Cardiac fibroblast (primary cell): ENCODE data around the gene GPR39.
"Not testable (repeated sequence)": the region's sequence is repeated elsewhere in the genome, so short reads cannot be mapped to it uniquely, and the experiment has no call there.

Experiments
- DNase-seq, 2 donors: peaks; one replicate each; pipeline versions ENCODE4 v3.0.0 to v3.0.0-alpha.2; 2010; ENCODE audit warnings: low read depth in 2 of 2
- H3K4me3 ChIP-seq, 2 donors: replicated peaks in 1 of 2; 1 replicate in 1 of 2; 2 replicates in 1 of 2; pipeline ENCODE4 v1.5.1; 2011; ENCODE audit warnings: low read depth in 2 of 2, low read length in 2 of 2, mild to moderate bottlenecking in 2 of 2, moderate library complexity in 1 of 2
- TF ChIP-seq, protein P1 (sequence below): IDR thresholded peaks from one replicate; pipeline ENCODE4 v1.5.1; 2011; ENCODE audit warnings: low read depth, mild to moderate bottlenecking, low read length, inconsistent platforms

The GPR39 gene

DNA sequence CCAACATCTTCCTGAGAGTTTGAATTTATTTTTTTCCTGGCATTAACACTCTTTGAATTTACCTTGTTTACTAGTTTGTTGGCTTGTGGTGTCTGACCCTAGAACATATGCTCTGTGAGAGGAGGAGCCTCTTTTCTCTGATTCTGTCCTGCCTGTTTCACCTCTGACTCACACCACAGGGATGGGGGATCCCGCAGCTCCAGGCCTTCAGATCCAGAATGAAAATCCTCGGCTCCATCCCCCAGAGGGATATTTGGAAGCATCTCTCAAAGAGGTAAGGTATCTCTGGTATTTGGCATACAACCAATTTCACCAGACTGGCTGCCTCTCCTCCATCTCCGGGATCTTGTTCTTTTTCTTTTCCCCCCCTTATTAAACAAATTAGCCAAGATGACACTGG is 104.7 kb downstream of the GPR39 start:
- peak in 1 of 2 donors; percentile 8 for DNase-seq
- TF ChIP-seq, protein P1, sequence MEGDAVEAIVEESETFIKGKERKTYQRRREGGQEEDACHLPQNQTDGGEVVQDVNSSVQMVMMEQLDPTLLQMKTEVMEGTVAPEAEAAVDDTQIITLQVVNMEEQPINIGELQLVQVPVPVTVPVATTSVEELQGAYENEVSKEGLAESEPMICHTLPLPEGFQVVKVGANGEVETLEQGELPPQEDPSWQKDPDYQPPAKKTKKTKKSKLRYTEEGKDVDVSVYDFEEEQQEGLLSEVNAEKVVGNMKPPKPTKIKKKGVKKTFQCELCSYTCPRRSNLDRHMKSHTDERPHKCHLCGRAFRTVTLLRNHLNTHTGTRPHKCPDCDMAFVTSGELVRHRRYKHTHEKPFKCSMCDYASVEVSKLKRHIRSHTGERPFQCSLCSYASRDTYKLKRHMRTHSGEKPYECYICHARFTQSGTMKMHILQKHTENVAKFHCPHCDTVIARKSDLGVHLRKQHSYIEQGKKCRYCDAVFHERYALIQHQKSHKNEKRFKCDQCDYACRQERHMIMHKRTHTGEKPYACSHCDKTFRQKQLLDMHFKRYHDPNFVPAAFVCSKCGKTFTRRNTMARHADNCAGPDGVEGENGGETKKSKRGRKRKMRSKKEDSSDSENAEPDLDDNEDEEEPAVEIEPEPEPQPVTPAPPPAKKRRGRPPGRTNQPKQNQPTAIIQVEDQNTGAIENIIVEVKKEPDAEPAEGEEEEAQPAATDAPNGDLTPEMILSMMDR, result no peak
- H3K4me3 ChIP-seq, result no peak overlapping the region

DNA sequence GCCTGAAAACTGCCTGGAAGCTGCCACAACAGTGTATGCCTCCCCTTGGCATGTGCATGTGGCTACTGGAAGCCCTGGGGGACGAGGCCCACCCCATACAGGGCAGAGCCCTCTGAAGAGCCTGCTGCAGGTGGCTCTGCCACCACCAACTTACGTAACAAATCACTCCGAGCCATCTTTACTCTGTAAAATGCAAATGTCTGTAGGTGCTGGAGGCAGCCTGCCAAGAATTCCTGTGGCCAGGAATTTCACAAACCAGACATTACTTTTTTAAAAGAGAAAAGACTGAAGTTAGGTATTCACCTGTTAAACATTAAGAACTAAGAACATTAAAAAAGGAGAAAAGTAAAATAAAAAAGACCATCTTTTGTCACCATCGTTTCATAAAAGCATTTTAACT is 106.3 kb downstream of the GPR39 start:
- H3K4me3 ChIP-seq, result no peak overlapping the region
- no peak for DNase-seq
- TF ChIP-seq, protein P1, result no peak

DNA sequence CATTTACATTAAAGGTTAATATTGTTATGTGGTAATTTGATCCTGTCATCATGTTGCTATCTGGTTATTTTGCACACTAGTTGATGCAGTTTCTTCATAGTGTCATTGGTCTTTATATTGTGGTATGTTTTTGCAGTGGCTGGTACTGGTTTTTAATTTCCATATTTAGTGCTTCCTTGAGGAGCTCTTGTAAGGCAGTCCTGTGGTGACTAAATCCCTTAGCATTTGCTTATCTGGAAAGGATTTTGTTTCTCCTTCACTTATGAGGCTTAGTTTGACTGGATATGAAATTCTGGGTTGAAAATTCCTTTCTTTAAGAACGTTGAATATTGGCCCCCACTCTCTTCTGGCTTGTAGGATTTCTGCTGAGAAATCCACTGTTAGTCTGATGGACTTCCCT is 120.5 kb downstream of the GPR39 start:
- DNase-seq, result peak in 1 of 2 donors; percentile 35
- not testable (repeated sequence) for H3K4me3 ChIP-seq

DNA sequence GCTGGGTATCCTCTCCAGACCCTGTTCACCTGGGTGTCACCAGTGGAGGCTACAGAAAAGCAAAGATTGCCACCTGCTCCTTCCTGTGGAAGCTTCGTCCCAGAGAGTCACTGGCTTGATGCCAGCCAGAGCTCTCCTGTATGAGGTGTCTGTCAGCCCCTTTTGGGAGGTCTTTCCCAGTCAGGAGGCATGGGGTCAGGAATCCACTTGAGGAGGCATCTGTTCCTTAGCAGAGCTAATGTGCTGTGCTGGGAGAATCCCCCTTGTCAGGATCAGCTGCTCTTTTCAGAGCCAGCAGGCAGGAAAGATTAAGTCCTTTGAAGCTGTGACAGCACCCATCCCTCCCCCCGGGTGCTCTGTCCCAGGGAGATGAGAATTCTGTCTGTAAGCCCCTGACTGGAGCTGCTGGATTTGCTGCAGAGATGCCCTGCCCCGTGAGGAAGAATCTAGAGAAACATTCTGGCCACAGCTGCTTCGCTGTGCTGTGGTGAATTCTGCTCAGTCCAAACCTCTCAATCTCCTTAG is 121.8 kb downstream of the GPR39 start:
- no peak overlapping the region for H3K4me3 ChIP-seq
- no peak for DNase-seq
- TF ChIP-seq, protein P1, result no peak

DNA sequence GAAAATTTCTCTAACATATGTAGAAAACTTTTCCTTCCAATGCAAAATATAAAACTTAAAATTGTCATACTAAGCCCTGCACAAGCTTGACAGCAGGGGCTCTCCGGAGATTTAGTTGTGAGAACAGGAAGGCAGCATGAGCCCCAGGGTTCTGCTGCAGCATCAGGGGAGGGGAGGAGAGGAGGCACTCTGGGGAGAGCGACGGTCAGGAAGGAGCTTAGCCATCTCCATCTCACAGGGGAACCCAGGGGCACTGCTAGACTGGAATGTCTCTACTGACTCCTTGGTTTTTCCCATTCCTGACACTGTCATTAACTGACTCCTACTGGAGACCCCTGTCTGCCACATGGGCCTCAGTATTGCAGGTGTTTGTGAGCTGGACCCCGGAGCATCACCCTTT is 123.6 kb downstream of the GPR39 start:
- TF ChIP-seq, protein P1, result no peak
- no peak for DNase-seq
- H3K4me3 ChIP-seq, result no peak overlapping the region

DNA sequence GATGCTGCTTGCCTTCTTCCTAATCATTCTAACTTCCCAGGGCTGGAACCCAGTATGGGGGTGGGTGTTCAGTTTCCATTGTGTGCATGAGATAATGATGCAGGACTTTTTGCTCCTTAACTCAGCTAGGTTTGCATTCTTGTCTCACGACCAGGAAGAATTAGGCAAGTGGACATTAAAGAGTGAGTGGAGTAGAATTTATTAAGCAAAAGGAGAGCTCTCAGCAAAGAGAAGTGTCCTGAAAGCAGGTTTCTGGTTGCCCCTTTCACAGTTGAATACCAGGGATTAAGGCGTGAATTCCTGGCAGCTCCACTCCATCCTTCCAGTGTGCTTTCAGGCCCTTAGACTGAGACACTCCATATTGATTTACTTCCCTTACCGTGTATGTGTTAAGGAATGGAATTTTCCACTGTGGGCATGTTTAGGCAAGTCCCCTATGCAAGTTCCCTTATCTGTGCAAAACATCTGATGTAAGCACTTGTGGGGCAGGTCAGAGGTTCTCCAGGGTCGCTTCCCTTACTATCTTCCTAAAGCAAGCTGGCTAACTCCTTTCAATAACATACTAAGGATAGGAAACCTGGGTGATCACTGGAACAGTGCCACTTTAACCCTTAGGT is 126.5 kb downstream of the GPR39 start:
- no peak for DNase-seq
- H3K4me3 ChIP-seq, result no peak overlapping the region
- TF ChIP-seq, protein P1, result no peak

DNA sequence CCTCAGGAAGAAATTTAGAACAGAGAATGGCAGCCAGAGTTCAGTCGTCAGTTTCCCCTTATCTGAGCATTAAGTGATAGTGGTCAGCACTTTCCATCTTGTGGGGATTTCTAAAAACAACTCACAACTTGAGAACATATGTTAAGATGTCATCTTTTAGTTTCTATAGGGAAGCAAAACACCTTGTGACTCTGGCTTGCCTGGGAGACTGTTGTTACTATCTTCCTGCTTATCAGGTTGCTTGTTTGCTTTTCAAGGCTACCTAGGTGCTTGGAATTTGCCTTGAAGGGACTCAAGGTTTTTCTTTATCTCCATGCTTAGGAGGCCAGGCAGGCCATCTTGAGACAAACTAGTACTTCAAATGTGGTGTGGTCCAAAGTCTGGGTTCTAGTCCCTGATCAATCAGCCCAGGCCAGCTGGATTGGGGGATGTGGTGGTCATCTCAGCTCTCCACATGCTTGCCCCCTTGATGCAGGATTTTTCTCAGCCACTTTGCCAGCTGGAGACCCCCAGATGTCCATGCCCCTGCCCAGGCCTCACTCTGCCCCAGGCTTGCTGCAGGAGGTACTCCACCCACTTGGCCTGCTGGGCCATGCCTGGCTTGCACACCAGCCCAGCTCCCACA is 127.5 kb downstream of the GPR39 start:
- TF ChIP-seq, protein P1, result no peak
- no peak for DNase-seq
- no peak overlapping the region for H3K4me3 ChIP-seq
